ENCODE measurements around the gene RIPK3. TPM values are rescaled to one million over a fixed set of nuclear protein-coding genes. Genes with fewer than 3 reads are reported as not detected.

Gene RIPK3
- total RNA-seq, 2 experiments from 2014 or later = 8.1 to 14.5 TPM

DNA sequence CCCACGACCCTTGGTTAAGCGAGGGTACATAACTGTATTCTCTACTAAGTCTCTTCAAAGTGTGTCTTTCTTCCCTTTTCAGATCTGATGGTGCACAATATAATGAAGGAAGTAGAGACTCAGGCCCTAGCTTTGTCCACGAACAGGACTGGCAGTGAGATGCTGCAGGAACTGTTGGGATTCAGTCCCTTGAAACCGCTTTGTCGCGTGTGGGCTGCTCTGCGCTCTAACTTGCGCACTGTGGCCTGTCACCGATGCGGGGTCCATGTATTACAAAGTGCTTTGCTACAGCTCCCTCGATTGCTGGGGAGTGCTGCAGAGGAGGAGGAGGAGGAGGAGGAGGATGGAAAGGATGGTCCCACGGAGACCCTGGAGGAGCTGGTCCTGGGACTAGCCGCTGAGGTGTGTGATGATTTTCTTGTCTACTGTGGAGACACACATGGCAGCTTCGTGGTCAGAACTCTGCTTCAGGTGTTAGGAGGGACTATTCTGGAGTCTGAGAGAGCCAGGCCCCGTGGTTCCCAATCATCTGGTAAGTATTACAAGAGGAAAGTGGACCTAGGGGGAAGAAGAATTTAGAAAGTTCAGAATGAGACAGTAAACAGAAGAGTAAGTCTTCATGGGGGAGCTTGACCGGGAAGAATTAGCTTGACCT, 39.3 kb downstream of the RIPK3 start:
- peak overlapping the region; percentile 44; the same call in 1 of the 2 replicates for H2AFZ ChIP-seq (ENCODE audit: low read length)
- intact Hi-C loops (cut with micrococcal nuclease; ENCODE audit: unreplicated experiment) = no loop called here
- POLR2A ChIA-PET = interaction anchor here (0.6 to 4.0 kb wide), 8 partner anchors 7 to 106 kb away, joined by 3 to 25 read pairs (median 5); partner anchors contain the start of genes CIDEB, LTB4R, LTB4R2 and MDP1
- peak overlapping the region; percentile 99 for H3K4me3 ChIP-seq (ENCODE audit: low read depth, low read length, poor library complexity, severe bottlenecking)
- no peaks in the 10 kb centered on the region for H3K9me3 ChIP-seq (ENCODE audit: low read length)
- H3K4me1 ChIP-seq (ENCODE audit: insufficient read depth, low read length, poor library complexity, severe bottlenecking) = peaks cover 30% of the 10 kb centered on the region
- peaks cover 56% of the 10 kb centered on the region for H3K36me3 ChIP-seq (ENCODE audit: insufficient read depth, low read length)
- H4K20me1 ChIP-seq (ENCODE audit: insufficient read depth, low read length) = peaks cover 11% of the 10 kb centered on the region; the same call in 1 of the 2 replicates
- BruUV-seq (replicated peaks) = no TSS peak
- H3K79me2 ChIP-seq (ENCODE audit: insufficient read depth, low read depth, low read length) = peaks cover 23% of the 10 kb centered on the region
- peak overlapping the region; percentile 38 for H3K27ac ChIP-seq (ENCODE audit: low read depth, low read length, poor library complexity, severe bottlenecking)
- TF ChIP-seq EZH2phosphoT487 (IDR thresholded peaks at IDR 0.05; ENCODE audit: borderline replicate concordance, low read depth, low read length) = no peak
- TF ChIP-seq, protein P1, sequence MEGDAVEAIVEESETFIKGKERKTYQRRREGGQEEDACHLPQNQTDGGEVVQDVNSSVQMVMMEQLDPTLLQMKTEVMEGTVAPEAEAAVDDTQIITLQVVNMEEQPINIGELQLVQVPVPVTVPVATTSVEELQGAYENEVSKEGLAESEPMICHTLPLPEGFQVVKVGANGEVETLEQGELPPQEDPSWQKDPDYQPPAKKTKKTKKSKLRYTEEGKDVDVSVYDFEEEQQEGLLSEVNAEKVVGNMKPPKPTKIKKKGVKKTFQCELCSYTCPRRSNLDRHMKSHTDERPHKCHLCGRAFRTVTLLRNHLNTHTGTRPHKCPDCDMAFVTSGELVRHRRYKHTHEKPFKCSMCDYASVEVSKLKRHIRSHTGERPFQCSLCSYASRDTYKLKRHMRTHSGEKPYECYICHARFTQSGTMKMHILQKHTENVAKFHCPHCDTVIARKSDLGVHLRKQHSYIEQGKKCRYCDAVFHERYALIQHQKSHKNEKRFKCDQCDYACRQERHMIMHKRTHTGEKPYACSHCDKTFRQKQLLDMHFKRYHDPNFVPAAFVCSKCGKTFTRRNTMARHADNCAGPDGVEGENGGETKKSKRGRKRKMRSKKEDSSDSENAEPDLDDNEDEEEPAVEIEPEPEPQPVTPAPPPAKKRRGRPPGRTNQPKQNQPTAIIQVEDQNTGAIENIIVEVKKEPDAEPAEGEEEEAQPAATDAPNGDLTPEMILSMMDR (conservative IDR thresholded peaks at IDR 0.05; ENCODE audit: low read length) = no peak
- DNase-seq (ENCODE audit: low spot score) = no peak
- CTCF ChIA-PET (ENCODE audit: unreplicated experiment) = interaction anchor here (0.5 to 1.6 kb wide), 5 partner anchors 24 to 667 kb away, joined by 3 to 6 read pairs (median 3); partner anchors contain the start of gene TINF2
- peak overlapping the region; percentile 89 for H3K4me2 ChIP-seq (ENCODE audit: low read length)
- H3K9me2 ChIP-seq (ENCODE audit: insufficient read depth, low read length) = no peaks in the 10 kb centered on the region

DNA sequence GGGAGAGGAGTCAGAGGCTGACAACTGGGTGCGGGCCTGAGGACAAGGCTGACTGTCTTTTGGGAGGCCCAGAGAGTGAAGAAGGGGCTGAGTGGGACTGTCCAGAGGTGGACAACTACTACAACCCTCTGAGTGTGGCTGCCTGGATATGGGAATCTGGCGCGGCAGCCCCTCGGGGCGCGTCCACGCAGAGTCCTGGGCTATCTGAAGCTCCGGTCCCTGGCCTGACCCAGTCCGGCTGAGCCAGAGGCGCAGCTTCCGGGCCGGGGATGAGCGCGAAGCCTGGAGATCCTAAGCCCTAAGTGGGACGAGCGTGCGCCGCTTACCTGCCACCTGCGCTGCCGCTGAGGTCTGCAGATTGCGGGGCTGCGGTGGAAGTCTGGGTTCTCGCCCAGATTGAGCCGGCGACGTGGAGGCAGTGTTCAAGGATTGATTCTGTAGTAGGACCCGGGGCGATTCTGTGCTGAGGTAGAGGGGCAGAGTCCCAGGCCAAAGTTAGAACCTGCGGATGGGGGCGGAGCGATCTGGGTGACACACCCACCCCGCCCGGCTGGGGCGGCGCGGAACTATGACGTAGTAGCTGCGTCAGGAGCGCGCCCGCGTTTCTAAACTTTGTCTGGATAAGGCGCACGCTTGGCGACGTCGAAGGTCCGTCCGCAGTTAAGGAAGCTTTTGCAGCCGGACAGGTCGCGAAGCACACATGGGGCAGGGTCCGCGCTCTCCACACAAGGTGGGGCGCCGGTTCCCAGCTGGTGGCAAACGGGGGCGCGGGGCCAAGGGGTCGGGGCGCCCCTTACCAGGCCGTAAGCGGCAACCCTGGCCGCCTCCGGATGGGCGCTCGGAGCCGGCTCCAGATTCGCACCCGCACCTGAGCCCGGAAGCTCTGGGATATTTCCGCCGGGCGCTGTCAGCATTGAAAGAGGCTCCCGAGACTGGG, 40.3 kb downstream of the RIPK3 start, which contains the start of the genes DHRS1 and NOP9:
Gene DHRS1, minus strand, starts transcription at position 526 of the 937 bp plus-strand sequence. CDS start 674 bp downstream, outside the sequence.
Gene NOP9, plus strand, starts transcription at position 596 of the 937 bp plus-strand sequence. Its CDS starts 105 bp downstream, at position 701.
- ChIA-PET POLR2A (interaction anchor here (0.5 to 4.0 kb wide), 7 partner anchors 8 to 224 kb away, joined by 3 to 25 read pairs (median 3); partner anchors contain the start of genes CIDEB, MDP1 and TINF2), CTCF (ENCODE audit: unreplicated experiment) (interaction anchor here (0.5 to 1.6 kb wide), 6 partner anchors 25 to 666 kb away, joined by 3 to 6 read pairs (median 3); partner anchors contain the start of gene TINF2)
- peak within 1 kb of the TSS; percentile 44; the same call in 1 of the 2 replicates for H2AFZ ChIP-seq (ENCODE audit: low read length)
- BruUV-seq (replicated peaks) = TSS peak; percentile 74
- no peaks in the 10 kb centered on the region for H3K9me3 ChIP-seq (ENCODE audit: low read length)
- H3K4me1 ChIP-seq (ENCODE audit: insufficient read depth, low read length, poor library complexity, severe bottlenecking) = peaks cover 30% of the 10 kb centered on the region
- H3K79me2 ChIP-seq (ENCODE audit: insufficient read depth, low read depth, low read length) = peaks cover 23% of the 10 kb centered on the region
- H3K9me2 ChIP-seq (ENCODE audit: insufficient read depth, low read length) = no peaks in the 10 kb centered on the region
- peak within 1 kb of the TSS; percentile 99 for H3K4me3 ChIP-seq (ENCODE audit: low read depth, low read length, poor library complexity, severe bottlenecking)
- peaks cover 11% of the 10 kb centered on the region; the same call in 1 of the 2 replicates for H4K20me1 ChIP-seq (ENCODE audit: insufficient read depth, low read length)
- intact Hi-C loops (cut with micrococcal nuclease; ENCODE audit: unreplicated experiment) = loop anchor here (2.0 to 5.0 kb wide), 2 partner anchors 29 to 287 kb away; partner anchors contain the start of gene RABGGTA
- peak; percentile 94 for DNase-seq (ENCODE audit: low spot score)
- H3K27ac ChIP-seq (ENCODE audit: low read depth, low read length, poor library complexity, severe bottlenecking) = peak within 1 kb of the TSS; percentile 38
- H3K4me2 ChIP-seq (ENCODE audit: low read length) = peak within 1 kb of the TSS; percentile 89
- TF ChIP-seq, protein P1 (conservative IDR thresholded peaks at IDR 0.05; ENCODE audit: low read length) = no peak
- no peak for TF ChIP-seq EZH2phosphoT487 (IDR thresholded peaks at IDR 0.05; ENCODE audit: borderline replicate concordance, low read depth, low read length)
- H3K36me3 ChIP-seq (ENCODE audit: insufficient read depth, low read length) = peaks cover 53% of the 10 kb centered on the region
